GM12875 (cell line): ENCODE data around the gene SLC7A6OS.

Source experiments
- H3K4me3 ChIP-seq: one replicate; pipeline ENCODE4 v1.5.1; 2011; ENCODE audit warnings: low read depth, low read length, control low read depth
- CTCF ChIP-seq: IDR thresholded peaks from 2 replicates; pipeline ENCODE4 v1.5.1; 2011; ENCODE audit warnings: low read depth, mild to moderate bottlenecking, control low read depth, inconsistent platforms, low read length, moderate library complexity, borderline replicate concordance; ENCODE audit not compliant: insufficient read depth

Gene SLC7A6OS

GRCh38 chr16:68275611-68276191 is 35.0 kb downstream of the SLC7A6OS start:
- TF ChIP-seq CTCF, result no peak

GRCh38 chr16:68274441-68274840 is 36.3 kb downstream of the SLC7A6OS start:
- H3K4me3 ChIP-seq, result no peak overlapping the region
- no peak for TF ChIP-seq CTCF

More at GRCh38 chr16:68275611-68276191, 35.0 kb downstream of the SLC7A6OS start:
- no peak overlapping the region for H3K4me3 ChIP-seq

- no peak overlapping the region for H3K4me3 ChIP-seq
- no peak for TF ChIP-seq CTCF
Observed at GRCh38 chr16:68273896-68274295, 36.9 kb downstream of the SLC7A6OS start.

- H3K4me3 ChIP-seq, result no peak overlapping the region
- TF ChIP-seq CTCF, result no peak
Observed at GRCh38 chr16:68273459-68273858, 37.3 kb downstream of the SLC7A6OS start.

- TF ChIP-seq CTCF, result no peak
- no peak overlapping the region for H3K4me3 ChIP-seq
Observed at GRCh38 chr16:68272507-68273209, 38.1 kb downstream of the SLC7A6OS start.

- no peak overlapping the region for H3K4me3 ChIP-seq
- TF ChIP-seq CTCF, result no peak
Observed at GRCh38 chr16:68270353-68270752, 40.4 kb downstream of the SLC7A6OS start.

- TF ChIP-seq CTCF, result no peak
- no peak overlapping the region for H3K4me3 ChIP-seq
Observed at GRCh38 chr16:68269793-68270192, 41.0 kb downstream of the SLC7A6OS start.
